GM13977 (cell line): Measurements from ENCODE around the gene ELP1.

Experiments used
- DNase-seq: peaks from one replicate; pipeline ENCODE4 v3.0.0; 2012; ENCODE audit warnings: low spot score
- in situ Hi-C: fragments of 300-500 bp; cut with MboI; formaldehyde crosslinking; loops from one replicate; pipeline ENCODE4 v1.12.0; 2022; ENCODE audit warnings: low sequenced_read_pairs, low pct_unique_long_range_greater_than_20kb, mixed read lengths, inconsistent platforms; ENCODE audit not compliant: unreplicated experiment
- TF ChIP-seq, protein P1 (sequence below): IDR thresholded peaks from 2 replicates; pipeline ENCODE4 v1.5.1; 2012; ENCODE audit warnings: mild to moderate bottlenecking, control low read depth; ENCODE audit not compliant: insufficient read depth; ENCODE audit errors: extremely low read depth, missing control alignments

Gene ELP1

DNA sequence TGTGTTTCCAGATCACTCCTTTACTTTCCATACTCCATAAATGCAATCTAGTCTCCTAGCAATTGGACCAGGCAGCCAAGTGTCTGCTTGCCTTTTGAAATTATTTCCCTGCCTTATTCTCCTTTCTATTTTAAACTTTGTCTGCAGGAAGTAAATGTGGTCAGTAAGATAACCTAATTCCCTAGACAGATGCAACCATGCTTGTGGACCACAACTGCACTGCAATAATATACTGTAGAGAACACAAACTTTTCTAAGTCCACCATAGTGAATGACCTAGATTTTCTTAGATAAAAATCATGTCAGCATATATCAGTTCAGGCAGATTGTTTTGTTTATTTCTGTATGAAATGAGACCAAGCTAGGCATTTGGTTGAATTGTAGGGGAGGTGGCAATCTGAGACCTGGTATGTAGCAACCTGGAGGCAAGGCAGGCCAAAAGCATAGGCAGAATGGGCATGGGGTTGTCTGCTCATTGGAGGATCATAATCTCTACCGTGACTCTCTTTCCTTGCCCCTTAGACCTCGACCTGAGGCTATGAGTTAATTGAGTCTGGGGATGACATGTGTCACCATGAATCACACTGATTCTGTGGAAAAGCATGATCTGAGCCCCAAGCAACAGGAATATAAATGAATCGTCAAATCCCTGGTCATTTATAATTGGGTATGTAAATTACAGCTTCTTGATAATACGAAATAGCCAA lies 98.8 kb downstream of the ELP1 start:
- in situ Hi-C loops: no loop called here
- TF ChIP-seq, protein P1, sequence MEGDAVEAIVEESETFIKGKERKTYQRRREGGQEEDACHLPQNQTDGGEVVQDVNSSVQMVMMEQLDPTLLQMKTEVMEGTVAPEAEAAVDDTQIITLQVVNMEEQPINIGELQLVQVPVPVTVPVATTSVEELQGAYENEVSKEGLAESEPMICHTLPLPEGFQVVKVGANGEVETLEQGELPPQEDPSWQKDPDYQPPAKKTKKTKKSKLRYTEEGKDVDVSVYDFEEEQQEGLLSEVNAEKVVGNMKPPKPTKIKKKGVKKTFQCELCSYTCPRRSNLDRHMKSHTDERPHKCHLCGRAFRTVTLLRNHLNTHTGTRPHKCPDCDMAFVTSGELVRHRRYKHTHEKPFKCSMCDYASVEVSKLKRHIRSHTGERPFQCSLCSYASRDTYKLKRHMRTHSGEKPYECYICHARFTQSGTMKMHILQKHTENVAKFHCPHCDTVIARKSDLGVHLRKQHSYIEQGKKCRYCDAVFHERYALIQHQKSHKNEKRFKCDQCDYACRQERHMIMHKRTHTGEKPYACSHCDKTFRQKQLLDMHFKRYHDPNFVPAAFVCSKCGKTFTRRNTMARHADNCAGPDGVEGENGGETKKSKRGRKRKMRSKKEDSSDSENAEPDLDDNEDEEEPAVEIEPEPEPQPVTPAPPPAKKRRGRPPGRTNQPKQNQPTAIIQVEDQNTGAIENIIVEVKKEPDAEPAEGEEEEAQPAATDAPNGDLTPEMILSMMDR: no peak
- DNase-seq: no peak

DNA sequence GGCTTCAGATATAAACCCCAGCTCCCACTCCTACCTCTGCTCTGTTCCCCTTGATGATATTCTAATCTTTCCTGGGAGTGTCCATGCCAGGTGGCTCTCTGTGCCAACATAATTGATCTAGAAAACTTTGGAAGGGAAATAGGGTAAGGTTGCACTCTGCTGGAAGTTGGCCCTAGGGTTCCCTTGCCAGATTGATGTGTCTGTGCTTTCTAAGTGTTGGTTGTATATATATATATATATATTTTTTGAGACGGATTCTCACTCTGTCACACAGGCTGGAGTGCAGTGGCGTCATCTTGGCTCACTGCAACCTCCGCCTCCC lies 101.8 kb downstream of the ELP1 start:
- no peak for DNase-seq
- TF ChIP-seq, protein P1: no peak
- in situ Hi-C loops: no loop called here

DNA sequence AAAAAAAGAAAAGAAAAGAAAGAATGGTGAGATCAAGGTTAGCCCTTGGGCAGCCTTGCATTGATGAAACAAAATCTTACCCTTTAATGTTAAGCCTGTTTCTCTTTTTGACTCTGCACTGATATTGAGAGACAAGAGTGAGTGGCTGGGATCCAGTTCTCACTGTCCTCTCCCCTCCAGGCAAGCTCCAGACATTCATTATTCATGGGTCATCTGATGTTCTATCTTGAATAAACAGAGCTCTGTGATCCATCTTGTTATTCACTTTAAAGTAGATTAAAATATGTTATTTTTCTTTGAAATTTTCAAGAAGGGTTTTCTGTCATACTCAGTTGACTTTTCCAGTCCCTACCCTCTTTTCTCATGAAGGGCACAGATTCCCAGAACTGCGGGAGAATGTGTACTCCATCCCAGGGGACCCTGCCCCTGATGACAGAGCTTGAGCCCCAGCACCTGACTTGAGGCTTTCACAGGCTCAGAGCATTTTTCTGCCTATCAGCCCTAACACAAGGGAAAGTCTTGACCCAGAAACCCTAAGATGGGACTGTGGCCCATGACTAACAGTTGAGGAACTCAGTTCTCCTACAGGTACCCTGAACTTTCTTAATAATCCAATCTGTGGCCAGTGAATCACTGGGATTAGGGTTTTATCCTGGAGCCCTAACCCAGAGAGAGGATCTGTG lies 102.3 kb downstream of the ELP1 start:
- TF ChIP-seq, protein P1: no peak
- in situ Hi-C loops: no loop called here
- DNase-seq: no peak

DNA sequence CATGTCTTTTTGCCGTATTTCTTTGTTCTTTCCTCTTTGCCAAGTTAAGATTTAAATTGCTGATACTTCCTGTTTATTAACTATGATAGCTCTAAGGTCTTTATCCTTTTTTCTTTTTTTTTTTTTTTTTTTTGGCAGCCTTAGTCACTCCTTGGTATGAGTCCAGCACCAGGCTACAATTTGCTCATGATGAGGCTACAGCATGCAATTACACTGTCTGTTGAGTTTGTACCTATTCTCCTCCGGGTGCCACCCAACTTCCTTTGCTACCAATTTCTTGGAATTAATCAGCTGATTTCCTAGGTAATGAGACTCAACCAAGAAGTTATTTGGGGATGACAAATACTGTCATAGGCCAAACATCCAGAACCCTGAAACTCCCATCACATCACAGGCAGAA lies 103.7 kb downstream of the ELP1 start:
- no peak for DNase-seq
- in situ Hi-C loops: no loop called here
- TF ChIP-seq, protein P1: no peak

DNA sequence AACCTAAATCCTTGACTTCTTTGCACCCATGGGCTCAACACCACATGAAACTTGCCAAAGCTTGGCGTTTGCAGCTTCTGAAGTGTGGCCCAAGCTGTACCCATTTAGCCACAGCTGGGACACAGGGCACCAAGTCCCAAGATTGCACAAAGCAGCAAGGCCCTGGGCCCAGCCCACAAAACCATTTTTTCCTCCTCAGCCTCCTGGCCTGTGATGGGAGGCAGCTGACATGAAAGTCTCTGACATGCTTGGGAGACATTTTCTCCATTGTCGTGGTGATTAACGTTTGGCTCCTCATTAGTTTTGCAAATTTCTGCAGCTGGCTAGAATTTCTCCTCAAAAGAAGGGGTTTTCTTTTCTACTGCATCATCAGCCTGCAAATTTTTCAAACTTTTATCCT lies 110.1 kb downstream of the ELP1 start:
- TF ChIP-seq, protein P1: no peak
- in situ Hi-C loops: no loop called here

More for the DNA sequence above, 110.1 kb downstream of the ELP1 start:
- no peak for DNase-seq
